Effector memory CD4-positive, alpha-beta T cell (primary cell): Measurements from ENCODE around the gene LIX1.
"Not testable (repeated sequence)": the region's sequence is repeated elsewhere in the genome, so short reads cannot be mapped to it uniquely, and the experiment has no call there.

Source experiments
- DNase-seq, 3 donors: peaks; one replicate each; pipeline ENCODE4 v3.0.0-alpha.2; 2020
- H3K27ac ChIP-seq: 2 replicates; pipeline ENCODE4 v1.7.0; 2013; ENCODE audit warnings: mild to moderate bottlenecking, low read length, moderate library complexity; ENCODE audit not compliant: insufficient read depth, poor library complexity, severe bottlenecking
- H3K27me3 ChIP-seq: replicated peaks from 2 replicates; pipeline ENCODE4 v1.7.0; 2013; ENCODE audit warnings: mild to moderate bottlenecking, low read length; ENCODE audit not compliant: insufficient read depth, control insufficient read depth, poor library complexity, severe bottlenecking
- H3K36me3 ChIP-seq: 2 replicates; pipeline ENCODE4 v1.7.0; 2013; ENCODE audit warnings: mild to moderate bottlenecking, low read length, moderate library complexity; ENCODE audit not compliant: control insufficient read depth, insufficient read depth
- H3K4me1 ChIP-seq: 2 replicates; pipeline ENCODE4 v1.7.0; 2013; ENCODE audit warnings: low read length, mild to moderate bottlenecking; ENCODE audit not compliant: control insufficient read depth, insufficient read depth, poor library complexity, severe bottlenecking
- H3K4me3 ChIP-seq: 2 replicates; pipeline ENCODE4 v1.7.0; 2013; ENCODE audit warnings: low read length, low read depth, mild to moderate bottlenecking; ENCODE audit not compliant: insufficient read depth, poor library complexity, severe bottlenecking
- H3K9me3 ChIP-seq: 2 replicates; pipeline ENCODE4 v1.7.0; 2013; ENCODE audit warnings: mild to moderate bottlenecking, low read length, moderate library complexity; ENCODE audit not compliant: control insufficient read depth
- total RNA-seq, 3 donors: gene quantifications; one replicate each; lab custom pipeline; 2026; lab: John Stamatoyannopoulos, UW

Gene LIX1
- 0 reads per million in 3 donors for total RNA-seq

GRCh38 chr5:97142521-97143254, at the start of gene LIX1:
LIX1 (minus strand) TSS chr5:97142611; CDS start chr5:97142576, 35 bp downstream.
- Histone ChIP-seq H3K27me3 (no peaks in the 10 kb centered on the region), H3K36me3 (no peaks in the 10 kb centered on the region), H3K4me1 (no peaks in the 10 kb centered on the region), H3K27ac (no peak within 1 kb of the TSS), H3K4me3 (no peak within 1 kb of the TSS), H3K9me3 (no peaks in the 10 kb centered on the region)
- no peak for DNase-seq

- Histone ChIP-seq H3K27ac (no peak overlapping the region), H3K4me1 (no peaks in the 10 kb centered on the region), H3K9me3 (no peaks in the 10 kb centered on the region), H3K36me3 (no peaks in the 10 kb centered on the region), H3K27me3 (no peaks in the 10 kb centered on the region), H3K4me3 (no peak overlapping the region)
- no peak for DNase-seq
These were observed 49.5 kb upstream of the LIX1 start for GRCh38 chr5:97191893-97192292.

GRCh38 chr5:97189523-97189922, 47.1 kb upstream of the LIX1 start:
- not testable (repeated sequence) for H3K4me3 ChIP-seq, H3K27me3 ChIP-seq, H3K27ac ChIP-seq, H3K9me3 ChIP-seq, H3K4me1 ChIP-seq, H3K36me3 ChIP-seq, DNase-seq

- Histone ChIP-seq H3K4me1 (peaks cover 7% of the 10 kb centered on the region), H3K36me3 (peaks cover 2% of the 10 kb centered on the region), H3K27ac (peak overlapping the region; percentile 91), H3K4me3 (peak overlapping the region; percentile 92), H3K9me3 (no peaks in the 10 kb centered on the region), H3K27me3 (no peaks in the 10 kb centered on the region)
- DNase-seq, result no peak
These were observed 41.5 kb upstream of the LIX1 start for GRCh38 chr5:97183930-97184213.

GRCh38 chr5:97183100-97183929, 40.9 kb upstream of the LIX1 start, which contains the start of gene RIOK2:
RIOK2 (minus strand) TSS chr5:97183247; CDS start chr5:97183191, 56 bp downstream.
- Histone ChIP-seq H3K4me1 (peaks cover 7% of the 10 kb centered on the region), H3K4me3 (peak within 1 kb of the TSS; percentile 92), H3K27ac (peak within 1 kb of the TSS; percentile 91), H3K27me3 (no peaks in the 10 kb centered on the region), H3K36me3 (peaks cover 8% of the 10 kb centered on the region), H3K9me3 (no peaks in the 10 kb centered on the region)
- DNase-seq, result peak; percentile 76 to 84 (median 80)

- Histone ChIP-seq H3K9me3 (no peaks in the 10 kb centered on the region), H3K4me3 (peak overlapping the region; percentile 92), H3K27ac (peak overlapping the region; percentile 91), H3K36me3 (peaks cover 15% of the 10 kb centered on the region), H3K4me1 (peaks cover 7% of the 10 kb centered on the region), H3K27me3 (no peaks in the 10 kb centered on the region)
- no peak for DNase-seq
These were observed 40.2 kb upstream of the LIX1 start for GRCh38 chr5:97182571-97183099.

- no peak for DNase-seq
- Histone ChIP-seq H3K4me3 (peak overlapping the region; percentile 92), H3K27me3 (no peaks in the 10 kb centered on the region), H3K9me3 (no peaks in the 10 kb centered on the region), H3K27ac (no peak overlapping the region), H3K4me1 (peaks cover 7% of the 10 kb centered on the region), H3K36me3 (peaks cover 21% of the 10 kb centered on the region)
These were observed 39.6 kb upstream of the LIX1 start for GRCh38 chr5:97181856-97182545.

- DNase-seq, H3K4me1 ChIP-seq, H3K27me3 ChIP-seq, H3K27ac ChIP-seq, H3K9me3 ChIP-seq, H3K4me3 ChIP-seq: not testable (repeated sequence)
- H3K36me3 ChIP-seq, result peaks cover 39% of the 10 kb centered on the region
These were observed 37.0 kb upstream of the LIX1 start for GRCh38 chr5:97179457-97179856.

GRCh38 chr5:97172227-97172626, 29.8 kb upstream of the LIX1 start:
- Histone ChIP-seq H3K4me1 (no peaks in the 10 kb centered on the region), H3K27me3 (no peaks in the 10 kb centered on the region), H3K9me3 (no peaks in the 10 kb centered on the region), H3K27ac (no peak overlapping the region), H3K36me3 (peaks cover 73% of the 10 kb centered on the region), H3K4me3 (no peak overlapping the region)
- DNase-seq, result no peak
